HG03521 (cell line): ENCODE measurements around the gene NAV2.
"Not testable (repeated sequence)": the region's sequence is repeated elsewhere in the genome, so short reads cannot be mapped to it uniquely, and the experiment has no call there.

Experiments used
- ATAC-seq: cut with Tn5 transposase; IDR thresholded peaks from one replicate; pipeline ENCODE4 v1.9.1; 2021; ENCODE audit warnings: mild to moderate bottlenecking, moderate library complexity; ENCODE audit not compliant: unreplicated experiment

Gene NAV2

GRCh38 chr11:19985111-19985510 lies 272.5 kb downstream of the NAV2 start:
- no peak for ATAC-seq

- ATAC-seq: no peak
Measured at GRCh38 chr11:19987331-19987801, 274.7 kb downstream of the NAV2 start.

- ATAC-seq: no peak
Measured at GRCh38 chr11:19988598-19988997, 276.0 kb downstream of the NAV2 start.

- ATAC-seq: no peak
Measured at GRCh38 chr11:19989191-19989590, 276.6 kb downstream of the NAV2 start.

GRCh38 chr11:19992162-19992561 lies 279.5 kb downstream of the NAV2 start:
- ATAC-seq: no peak

- no peak for ATAC-seq
Measured at GRCh38 chr11:19992998-19993397, 280.4 kb downstream of the NAV2 start.

GRCh38 chr11:19994672-19995071 lies 282.0 kb downstream of the NAV2 start:
- ATAC-seq: no peak

- no peak for ATAC-seq
Measured at GRCh38 chr11:19995145-19995544, 282.5 kb downstream of the NAV2 start.

- no peak for ATAC-seq
Measured at GRCh38 chr11:19996571-19996970, 283.9 kb downstream of the NAV2 start.

- ATAC-seq: no peak
Measured at GRCh38 chr11:20000022-20000350, 287.3 kb downstream of the NAV2 start.

GRCh38 chr11:20000351-20001134 lies 287.9 kb downstream of the NAV2 start:
- ATAC-seq: no peak

- ATAC-seq: no peak
Measured at GRCh38 chr11:20002312-20003216, 289.9 kb downstream of the NAV2 start.

GRCh38 chr11:20003351-20003750 lies 290.7 kb downstream of the NAV2 start:
- no peak for ATAC-seq

- no peak for ATAC-seq
Measured at GRCh38 chr11:20004866-20005265, 292.2 kb downstream of the NAV2 start.

- no peak for ATAC-seq
Measured at GRCh38 chr11:20005747-20006146, 293.1 kb downstream of the NAV2 start.

GRCh38 chr11:20006618-20007017 lies 294.0 kb downstream of the NAV2 start:
- not testable (repeated sequence) for ATAC-seq

- ATAC-seq: no peak
Measured at GRCh38 chr11:20007386-20007785, 294.7 kb downstream of the NAV2 start.

- no peak for ATAC-seq
Measured at GRCh38 chr11:20008190-20008870, 295.7 kb downstream of the NAV2 start.

- ATAC-seq: no peak
Measured at GRCh38 chr11:20008871-20009644, 296.4 kb downstream of the NAV2 start.

- ATAC-seq: no peak
Measured at GRCh38 chr11:20010156-20010850, 297.7 kb downstream of the NAV2 start.
